T47D (cell line): Measurements from ENCODE around the gene SDSL.
A peak's percentile ranks its signal among the peaks of the same experiment; 100 is the strongest.

ENCODE experiments used
- DNase-seq, 2 experiments: peaks; one replicate each; pipeline versions ENCODE4 v3.0.0 to v3.0.0-alpha.2; 2011 to 2012; ENCODE audit warnings: low read depth in 1 of 2, low spot score in 1 of 2
- JUND ChIP-seq: IDR thresholded peaks from 2 replicates; pipeline ENCODE4 v1.6.1; 2012; ENCODE audit warnings: low read depth
- in situ Hi-C: cut with HindIII; loops from 2 replicates; pipeline ENCODE4 v1.10.0; 2016; ENCODE audit warnings: low sequenced_read_pairs, low pct_unique_long_range_greater_than_20kb

The SDSL gene

DNA sequence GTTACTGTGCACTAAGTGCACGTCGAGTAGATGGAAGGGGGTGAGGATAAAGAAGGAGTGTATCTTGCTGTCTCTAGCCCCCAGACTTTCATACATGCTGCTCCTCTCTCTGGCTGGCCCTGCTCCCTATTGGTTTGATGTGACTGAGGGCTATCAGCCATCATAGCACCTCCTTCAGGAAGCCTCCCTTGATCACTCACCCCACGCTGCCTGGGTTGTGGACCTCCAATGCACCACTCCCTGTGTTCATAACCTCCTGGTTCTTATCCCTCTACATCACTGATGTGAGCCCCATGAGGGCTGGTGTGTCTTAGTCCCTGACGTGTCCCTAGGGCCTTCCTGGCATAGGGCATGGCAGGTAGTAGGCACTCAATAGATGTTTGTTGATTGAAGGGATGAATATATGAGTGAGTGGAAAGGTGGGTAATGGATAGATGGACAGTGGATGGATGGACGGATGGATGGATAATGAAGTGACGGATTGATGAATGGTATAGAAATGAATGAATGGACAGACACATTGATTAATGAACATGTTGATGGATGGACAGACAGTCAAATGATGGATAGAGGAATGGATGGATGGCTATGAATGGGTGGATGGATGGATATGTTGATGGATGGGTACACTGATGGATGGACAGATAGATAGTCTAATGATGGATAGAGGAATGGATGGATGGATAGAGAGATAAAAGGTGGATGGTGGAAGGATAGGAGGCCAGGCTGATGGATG is 15.0 kb downstream of the SDSL start:
- TF ChIP-seq JUND: no peak
- in situ Hi-C loops: no loop called here
- DNase-seq: no peak

DNA sequence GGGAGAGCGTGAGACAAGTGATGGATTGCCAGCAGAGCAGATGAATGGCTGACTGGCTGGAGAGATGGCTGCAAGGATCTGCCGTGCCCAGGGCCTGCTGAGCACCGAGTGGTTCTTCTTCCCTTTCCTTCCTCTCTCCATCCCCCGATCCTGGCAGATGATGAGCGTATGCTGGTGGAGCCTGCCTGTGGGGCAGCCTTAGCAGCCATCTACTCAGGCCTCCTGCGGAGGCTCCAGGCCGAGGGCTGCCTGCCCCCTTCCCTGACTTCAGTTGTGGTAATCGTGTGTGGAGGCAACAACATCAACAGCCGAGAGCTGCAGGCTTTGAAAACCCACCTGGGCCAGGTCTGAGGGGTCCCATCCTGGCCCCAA is 15.5 kb downstream of the SDSL start:
- in situ Hi-C loops: no loop called here
- no peak for DNase-seq
- no peak for TF ChIP-seq JUND

DNA sequence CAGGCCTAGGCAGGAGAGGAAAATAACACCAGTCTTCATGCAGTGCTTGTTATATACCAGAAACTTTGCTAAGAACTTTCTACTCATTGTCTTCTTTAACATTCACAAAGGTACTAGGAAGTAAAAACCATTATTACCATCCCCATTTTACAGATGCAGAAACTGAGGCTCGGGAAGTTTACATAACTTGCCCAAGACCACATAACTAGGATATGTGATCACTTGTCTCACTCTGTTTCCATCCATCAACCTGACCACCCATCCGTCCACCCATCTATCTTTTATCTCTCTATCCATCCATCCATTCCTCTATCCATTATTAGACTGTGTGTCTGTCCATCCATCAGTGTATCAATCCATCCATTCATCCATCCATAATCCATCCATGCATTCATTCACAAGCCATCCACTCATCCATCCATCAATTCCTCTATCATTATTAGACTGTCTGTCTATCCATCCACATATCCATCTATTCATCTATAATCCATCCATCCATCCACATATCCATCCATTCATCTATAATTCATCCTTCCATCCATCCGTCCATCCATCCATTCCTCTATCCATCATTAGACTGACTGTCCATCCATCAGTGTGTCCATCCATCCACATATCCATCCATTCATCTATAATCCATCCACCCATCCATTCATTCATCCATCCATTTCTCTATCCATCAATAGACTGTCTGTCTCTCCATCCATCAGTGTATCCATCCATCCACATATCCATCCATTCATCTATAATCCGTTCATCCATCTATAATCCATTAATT is 16.5 kb downstream of the SDSL start:
- no peak for DNase-seq
- no peak for TF ChIP-seq JUND
- in situ Hi-C loops: no loop called here

DNA sequence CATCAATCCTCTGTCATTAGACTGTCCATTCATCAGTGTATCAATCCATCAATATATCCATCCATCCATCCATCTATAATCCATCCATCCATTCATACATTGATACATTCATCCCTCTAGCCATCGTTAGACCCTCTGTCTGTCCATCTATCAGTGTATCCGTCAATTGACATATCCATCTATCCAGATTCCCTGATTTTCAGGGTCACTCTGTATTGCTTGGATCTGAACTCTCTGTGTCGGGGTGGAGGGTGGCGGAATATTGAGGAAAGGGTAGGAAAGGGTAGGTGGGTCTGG is 17.1 kb downstream of the SDSL start:
- in situ Hi-C loops: no loop called here

DNA sequence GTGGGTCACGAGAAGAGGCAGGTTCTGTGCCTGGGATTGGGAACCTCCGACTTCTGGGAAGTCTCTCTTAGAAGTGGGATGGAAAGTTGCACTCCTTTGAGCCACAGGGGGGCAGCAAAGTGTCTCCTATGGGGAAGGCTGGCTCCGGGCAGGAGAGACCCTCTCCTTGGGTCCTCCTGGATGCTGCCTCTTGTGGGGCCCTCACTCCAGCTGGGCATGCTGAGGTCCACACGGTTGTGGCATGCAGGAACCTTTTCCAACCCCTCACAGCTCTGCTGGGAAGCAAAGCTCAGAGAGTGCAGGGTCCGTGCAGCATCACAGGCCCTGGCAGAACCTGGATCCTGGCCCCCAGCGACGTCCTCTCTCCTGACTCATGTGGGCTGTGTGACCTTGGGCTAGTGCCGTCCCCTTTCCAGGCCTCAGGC is 17.4 kb downstream of the SDSL start:
- TF ChIP-seq JUND: no peak
- DNase-seq: peak; percentile 66 to 68
- in situ Hi-C loops: no loop called here

More for the DNA sequence above, 17.1 kb downstream of the SDSL start:
- no peak for DNase-seq
- no peak for TF ChIP-seq JUND

DNA sequence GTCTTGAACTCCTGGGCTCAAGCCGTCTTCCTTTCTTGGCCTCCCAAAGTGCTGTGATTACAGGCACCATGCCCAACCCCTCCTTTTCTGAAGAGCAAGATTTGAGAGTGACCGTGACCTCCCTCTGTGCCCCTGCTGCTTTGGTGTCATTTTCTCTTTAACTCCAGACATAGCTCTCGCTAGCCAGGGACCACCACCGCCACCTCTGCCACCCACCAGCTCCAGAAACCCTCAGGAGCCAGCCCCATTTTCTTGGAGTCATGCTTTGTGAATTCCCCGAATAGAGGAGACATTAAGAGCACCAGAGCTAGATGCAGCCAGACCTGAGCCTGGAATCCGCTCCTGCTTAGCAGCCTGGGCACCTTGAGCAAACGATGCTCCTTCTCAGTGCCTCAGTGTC is 18.2 kb downstream of the SDSL start:
- in situ Hi-C loops: no loop called here
- no peak for DNase-seq
- no peak for TF ChIP-seq JUND

DNA sequence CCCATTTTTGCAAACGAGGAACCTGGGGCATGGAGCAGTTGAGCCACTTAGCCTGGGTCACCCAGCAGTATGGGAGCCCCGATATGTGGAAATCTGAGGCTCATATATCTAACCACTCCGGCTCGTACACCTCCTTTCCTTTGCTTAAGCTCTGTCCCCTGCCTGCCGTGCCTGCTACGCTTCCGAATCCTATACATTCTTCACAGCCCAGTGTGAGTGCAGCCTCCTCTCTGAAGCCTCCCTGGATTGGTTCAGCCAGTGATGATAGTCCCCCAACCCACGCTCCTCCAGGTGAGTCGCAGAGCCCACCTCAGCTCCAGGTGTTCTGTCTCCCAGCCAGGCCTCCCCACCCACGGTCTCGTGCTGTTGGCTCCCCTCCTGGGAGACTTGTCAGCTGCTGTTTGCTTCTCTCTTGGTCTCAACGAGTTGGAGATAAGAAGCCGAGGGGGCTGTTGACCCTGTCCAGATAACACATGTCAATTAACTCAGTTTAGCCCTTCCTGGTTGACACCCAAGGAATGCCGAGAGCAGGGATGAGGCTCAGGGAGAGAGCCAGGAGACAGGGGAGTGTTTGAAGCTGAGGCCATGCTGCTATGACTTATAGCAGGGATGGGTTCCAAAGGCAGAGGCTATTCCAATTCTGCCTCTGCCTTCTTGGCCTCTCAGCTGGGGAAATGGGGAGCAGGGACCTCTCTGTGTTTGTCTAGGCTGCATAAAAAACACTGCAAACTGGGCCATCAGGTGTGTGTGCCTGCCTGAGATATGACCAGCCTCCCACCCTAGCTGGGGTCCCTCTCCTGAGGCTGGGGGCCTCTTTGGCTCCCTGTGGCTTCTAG is 19.0 kb downstream of the SDSL start:
- TF ChIP-seq JUND: no peak
- in situ Hi-C loops: no loop called here
- no peak for DNase-seq

DNA sequence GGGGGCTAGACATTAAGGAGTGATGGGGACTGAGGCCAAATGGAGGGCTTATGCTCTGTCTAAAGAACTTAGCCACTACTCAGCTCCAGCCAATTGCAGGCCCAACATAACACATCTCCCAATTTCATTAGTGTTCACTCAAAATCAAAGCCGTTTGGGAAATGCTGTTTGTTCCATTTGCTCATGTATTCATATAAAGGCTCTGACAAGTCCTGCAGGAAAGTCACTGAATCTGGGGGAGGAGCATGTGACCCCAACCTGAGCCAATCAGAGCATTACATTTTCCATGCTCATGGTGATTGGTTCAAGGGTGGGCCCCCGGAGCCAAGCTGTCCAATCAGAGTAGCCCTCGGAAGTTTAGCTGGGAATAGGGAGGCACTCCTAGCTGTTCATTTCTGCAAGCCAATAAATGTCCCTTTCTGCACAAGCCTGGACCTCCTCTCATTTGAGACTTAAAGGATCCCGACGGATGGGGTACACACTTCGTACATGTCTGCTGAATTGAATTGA is 20.9 kb downstream of the SDSL start:
- TF ChIP-seq JUND: no peak
- in situ Hi-C loops: no loop called here
- DNase-seq: no peak

DNA sequence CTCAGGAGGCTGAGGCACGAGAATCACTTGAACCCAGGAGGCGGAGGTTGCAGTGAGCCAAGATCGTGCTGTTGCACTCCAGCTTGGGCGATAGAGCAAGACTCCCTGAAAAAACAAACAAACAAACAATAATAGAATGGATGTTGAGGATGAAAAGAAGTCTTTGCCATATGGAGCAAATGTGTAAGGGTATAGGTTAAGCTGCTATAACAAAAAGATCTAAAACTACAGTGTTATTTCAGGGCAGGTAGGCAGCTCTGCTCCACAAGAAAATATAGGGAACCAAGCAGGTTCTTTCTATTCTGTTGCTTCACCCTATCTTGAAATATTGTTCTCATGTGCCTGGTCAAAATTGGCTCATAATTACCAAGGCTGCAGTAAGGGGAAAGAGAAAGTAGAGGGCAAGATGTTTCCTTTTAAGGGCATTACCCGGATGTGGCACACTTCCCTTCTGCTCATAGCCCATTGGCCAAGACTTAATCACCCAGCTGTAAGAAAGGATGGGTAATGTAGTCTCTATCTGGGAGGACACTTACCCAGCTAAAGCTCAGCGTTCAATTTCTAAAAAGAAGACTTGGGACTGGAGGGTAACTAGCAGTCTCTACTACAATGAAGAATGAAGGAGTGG is 23.5 kb downstream of the SDSL start:
- peak in 1 of 2 experiments; percentile 36 for DNase-seq
- in situ Hi-C loops: no loop called here
- no peak for TF ChIP-seq JUND

DNA sequence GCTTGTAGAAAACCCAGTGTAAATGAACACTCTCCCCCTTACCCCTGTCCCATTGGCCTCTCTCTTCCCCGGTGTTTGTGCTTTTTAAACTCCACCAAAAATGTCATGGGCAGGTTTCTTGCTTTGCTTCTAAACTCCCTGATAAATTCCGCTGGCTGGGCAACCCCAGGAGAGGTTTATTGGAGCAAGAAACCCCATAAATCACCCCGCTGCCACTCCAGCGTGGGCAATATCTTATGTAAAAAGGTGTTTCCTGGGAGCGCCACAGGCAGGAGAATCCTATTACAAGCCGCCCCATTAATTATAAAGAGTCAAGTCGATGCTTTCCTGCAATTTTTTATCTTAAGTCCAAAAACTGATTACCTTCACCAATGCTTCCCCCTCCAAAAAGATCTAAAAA is 26.7 kb downstream of the SDSL start:
- in situ Hi-C loops: no loop called here
- no peak for TF ChIP-seq JUND
- no peak for DNase-seq

DNA sequence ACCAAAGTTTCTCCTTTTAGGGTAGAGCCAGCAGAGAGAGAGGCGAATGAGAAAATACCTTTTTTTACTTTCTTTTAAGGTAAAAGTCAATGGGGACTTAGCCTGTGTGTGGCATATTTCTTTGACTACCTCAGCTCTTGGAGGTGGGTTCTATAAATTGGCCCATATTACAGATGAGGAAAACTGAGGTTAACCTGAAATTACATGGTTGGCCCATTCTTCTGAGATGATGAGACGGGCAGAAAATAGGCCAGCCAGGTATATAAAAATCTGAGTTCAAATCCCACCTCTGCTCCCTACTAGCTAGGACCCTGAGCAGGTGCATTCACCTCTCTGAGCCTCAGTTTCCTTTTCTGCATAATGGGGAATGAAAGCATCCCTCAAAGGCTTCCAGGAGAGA is 27.1 kb downstream of the SDSL start:
- no peak for TF ChIP-seq JUND
- in situ Hi-C loops: no loop called here
- DNase-seq: no peak

DNA sequence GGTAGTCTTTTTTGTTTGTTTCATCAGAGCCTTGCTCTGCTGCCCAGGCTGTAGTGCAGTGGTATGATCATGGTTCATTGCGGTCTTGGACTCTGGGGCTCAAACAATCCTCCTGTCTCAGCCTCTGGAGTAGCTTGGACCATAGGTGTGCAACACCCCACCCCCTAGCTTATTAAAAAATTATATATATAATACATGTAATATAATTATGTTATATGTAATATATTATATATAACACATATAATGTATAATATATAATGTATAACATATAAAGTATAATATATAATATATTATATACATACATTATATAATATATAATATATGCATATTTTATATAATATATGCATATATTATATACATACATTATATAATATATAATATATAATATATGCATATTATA is 27.7 kb downstream of the SDSL start:
- in situ Hi-C loops: no loop called here
- no peak for DNase-seq
- TF ChIP-seq JUND: no peak
